Ascending aorta (tissue), 2 donors: ENCODE data around the gene ELL2. TPM values are rescaled to one million over a fixed set of nuclear protein-coding genes. Genes with fewer than 3 reads are reported as not detected.

ENCODE experiments used
- DNase-seq, 2 donors: peaks; one replicate each; pipeline ENCODE4 v3.0.0-alpha.2; 2019; ENCODE audit warnings: low spot score in 2 of 2
- H3K27ac ChIP-seq, 2 donors: fragments of 200-600 bp; sonication (generic); one replicate each; pipeline ENCODE4 v1.5.1; 2016 to 2017; ENCODE audit warnings: mild to moderate bottlenecking in 1 of 2
- H3K27me3 ChIP-seq: fragments of 200-600 bp; sonication (generic); one replicate; pipeline ENCODE4 v1.5.1; 2017
- H3K36me3 ChIP-seq, 2 donors: fragments of 200-600 bp; sonication (generic); one replicate each; pipeline ENCODE4 v1.5.1; 2016
- H3K4me1 ChIP-seq, 2 donors: fragments of 200-600 bp; sonication (generic); one replicate each; pipeline ENCODE4 v1.5.1; 2016 to 2017; ENCODE audit warnings: mild to moderate bottlenecking in 1 of 2
- H3K4me3 ChIP-seq, 2 donors: fragments of 200-600 bp; sonication (generic); one replicate each; pipeline ENCODE4 v1.5.1; 2016 to 2017; ENCODE audit warnings: mild to moderate bottlenecking in 1 of 2
- H3K9me3 ChIP-seq, 2 donors: fragments of 200-600 bp; sonication (generic); one replicate each; pipeline ENCODE4 v1.5.1; 2016
- intact Hi-C: fragments of 100-400 bp; cut with DNase I; formaldehyde crosslinking; loops from one replicate; pipeline ENCODE4 v1.15.1; 2023
- total RNA-seq: library from RNA; depleted of rRNA; stranded (reverse); fragments of >200 nt; gene quantifications from one replicate; pipeline ENCODE4 v1.1.0, GENCODE V29; 2016
- TF ChIP-seq, protein P1 (sequence below), 3 experiments: fragments of 200-600 bp in 2 of 3; fragments of 450-650 bp in 1 of 3; sonication (generic) in 2 of 3; IDR thresholded peaks; one replicate each; pipeline ENCODE4 v1.5.1; 2016 to 2019; ENCODE audit warnings: antibody characterized with exemption in 3 of 3, mild to moderate bottlenecking in 1 of 3, moderate library complexity in 1 of 3

ELL2 gene
- total RNA-seq, 1 donor from 2014 or later, result 26.0 TPM

DNA sequence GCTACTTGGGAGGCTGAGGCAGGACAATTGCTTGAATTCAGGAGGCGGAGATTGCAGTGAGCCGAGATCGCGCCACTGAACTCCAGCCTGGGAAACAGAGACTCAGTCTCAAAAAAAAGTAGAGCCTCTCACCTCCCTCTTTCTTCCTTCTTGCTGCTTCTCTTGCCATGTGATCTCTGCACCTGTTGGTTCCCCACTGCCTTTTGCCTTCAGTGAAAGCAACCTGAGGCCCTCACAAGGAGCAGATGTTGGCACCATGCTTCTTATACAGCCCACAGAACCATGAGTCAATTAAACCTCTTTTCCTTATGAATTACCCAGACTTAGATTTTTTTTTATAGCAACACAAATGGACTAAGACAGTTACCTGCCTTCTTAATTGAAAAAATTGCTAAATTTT lies 93.5 kb downstream of the ELL2 start:
- Histone ChIP-seq H3K36me3 (no peaks in the 10 kb centered on the region), H3K9me3 (no peaks in the 10 kb centered on the region), H3K27me3 (no peaks in the 10 kb centered on the region), H3K4me3 (no peak overlapping the region), H3K27ac (peak overlapping the region in 1 of 2 donors; percentile 84), H3K4me1 (peaks cover 5 to 20% of the 10 kb centered on the region in 2 donors)
- TF ChIP-seq, protein P1, sequence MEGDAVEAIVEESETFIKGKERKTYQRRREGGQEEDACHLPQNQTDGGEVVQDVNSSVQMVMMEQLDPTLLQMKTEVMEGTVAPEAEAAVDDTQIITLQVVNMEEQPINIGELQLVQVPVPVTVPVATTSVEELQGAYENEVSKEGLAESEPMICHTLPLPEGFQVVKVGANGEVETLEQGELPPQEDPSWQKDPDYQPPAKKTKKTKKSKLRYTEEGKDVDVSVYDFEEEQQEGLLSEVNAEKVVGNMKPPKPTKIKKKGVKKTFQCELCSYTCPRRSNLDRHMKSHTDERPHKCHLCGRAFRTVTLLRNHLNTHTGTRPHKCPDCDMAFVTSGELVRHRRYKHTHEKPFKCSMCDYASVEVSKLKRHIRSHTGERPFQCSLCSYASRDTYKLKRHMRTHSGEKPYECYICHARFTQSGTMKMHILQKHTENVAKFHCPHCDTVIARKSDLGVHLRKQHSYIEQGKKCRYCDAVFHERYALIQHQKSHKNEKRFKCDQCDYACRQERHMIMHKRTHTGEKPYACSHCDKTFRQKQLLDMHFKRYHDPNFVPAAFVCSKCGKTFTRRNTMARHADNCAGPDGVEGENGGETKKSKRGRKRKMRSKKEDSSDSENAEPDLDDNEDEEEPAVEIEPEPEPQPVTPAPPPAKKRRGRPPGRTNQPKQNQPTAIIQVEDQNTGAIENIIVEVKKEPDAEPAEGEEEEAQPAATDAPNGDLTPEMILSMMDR (IDR thresholded peaks at IDR 0.05), result no peak
- DNase-seq, result no peak
- intact Hi-C loops, result no loop called here

DNA sequence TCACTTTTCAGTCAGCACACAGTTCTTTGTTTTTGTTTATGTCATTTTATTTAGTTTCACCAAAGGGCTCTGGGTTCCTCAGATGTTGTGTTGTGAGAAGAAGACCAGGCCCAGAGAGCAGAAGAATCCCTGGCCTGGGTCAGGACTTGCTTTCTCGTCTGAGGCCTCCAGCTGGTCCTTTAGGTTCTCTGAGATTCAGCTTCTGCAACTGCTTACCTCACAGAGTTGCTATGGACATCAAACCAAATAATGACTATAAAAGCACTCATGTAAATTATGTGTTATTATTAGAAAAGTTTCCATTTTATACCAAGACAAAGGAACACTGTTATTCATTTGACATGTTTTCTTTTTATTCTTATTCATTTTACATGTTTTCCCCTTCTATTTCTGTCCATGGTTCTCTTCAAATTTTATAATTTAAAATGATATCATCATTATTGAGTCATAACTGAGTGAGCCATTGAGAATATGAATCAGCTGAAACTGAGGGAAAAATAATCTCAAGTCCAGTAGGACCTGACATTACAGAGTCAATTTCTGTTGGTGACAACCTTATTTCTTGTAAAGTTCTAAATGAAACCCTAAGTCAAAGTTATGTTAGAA lies 95.1 kb downstream of the ELL2 start:
- intact Hi-C loops, result no loop called here
- Histone ChIP-seq H3K4me1 (peaks cover 13 to 35% of the 10 kb centered on the region in 2 donors), H3K27ac (peak overlapping the region; percentile 61 to 84), H3K4me3 (no peak overlapping the region), H3K9me3 (no peaks in the 10 kb centered on the region), H3K27me3 (no peaks in the 10 kb centered on the region), H3K36me3 (no peaks in the 10 kb centered on the region)
- TF ChIP-seq, protein P1 (IDR thresholded peaks at IDR 0.05), result no peak
- no peak for DNase-seq

DNA sequence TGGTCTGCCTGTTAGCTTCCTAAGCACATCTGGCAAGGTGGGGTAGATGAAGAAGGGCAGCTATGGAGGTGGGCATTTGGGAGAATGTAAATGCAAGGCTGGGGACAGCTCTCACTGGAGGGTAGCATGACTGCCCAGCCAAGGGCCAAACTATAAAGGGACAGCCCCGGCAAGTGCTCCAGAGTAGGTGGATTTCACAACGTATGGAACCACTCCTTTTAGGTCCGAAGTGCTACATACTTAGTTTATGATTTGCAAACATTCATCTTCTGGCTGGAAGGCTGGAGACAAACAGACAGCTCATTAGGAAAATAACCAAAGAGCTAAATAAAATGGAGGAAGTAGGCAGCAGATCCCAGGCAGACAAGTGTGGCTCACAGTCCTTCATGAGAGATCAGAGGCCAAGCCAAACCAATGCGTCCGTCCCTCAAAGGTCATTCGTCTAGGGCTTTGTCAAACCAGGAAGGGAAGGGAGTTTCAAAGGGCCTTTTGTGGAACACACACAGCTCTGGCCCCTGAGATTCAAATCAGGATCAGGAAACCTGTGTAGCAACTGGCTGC lies 96.6 kb downstream of the ELL2 start:
- intact Hi-C loops, result no loop called here
- TF ChIP-seq, protein P1 (IDR thresholded peaks at IDR 0.05), result no peak
- H3K27me3 ChIP-seq, result no peaks in the 10 kb centered on the region
- no peaks in the 10 kb centered on the region for H3K9me3 ChIP-seq
- no peak overlapping the region for H3K4me3 ChIP-seq
- H3K4me1 ChIP-seq, result peaks cover 14 to 37% of the 10 kb centered on the region in 2 donors
- H3K36me3 ChIP-seq, result no peaks in the 10 kb centered on the region
- peak overlapping the region in 1 of 2 donors; percentile 39 for H3K27ac ChIP-seq
- no peak for DNase-seq

DNA sequence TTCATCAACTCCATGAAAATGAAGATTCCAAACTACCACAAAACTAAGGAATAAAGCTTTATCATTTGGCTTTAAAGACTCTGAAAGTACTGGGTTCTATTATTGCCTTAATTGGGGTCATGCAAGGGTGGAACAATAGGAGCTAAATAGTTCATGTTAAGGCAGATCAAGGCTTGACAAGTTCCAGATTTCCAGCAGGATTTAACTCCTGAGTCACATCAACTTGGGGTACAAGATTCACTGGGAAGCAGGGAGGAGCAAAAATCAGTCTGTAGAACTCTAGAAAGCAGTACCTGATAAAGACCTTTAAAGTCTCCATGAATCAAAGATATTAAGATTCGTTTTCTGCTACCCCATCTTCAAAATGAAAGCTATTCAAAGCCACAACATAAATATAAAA lies 97.2 kb downstream of the ELL2 start:
- TF ChIP-seq, protein P1 (IDR thresholded peaks at IDR 0.05), result no peak
- intact Hi-C loops, result no loop called here
- no peak for DNase-seq
- Histone ChIP-seq H3K9me3 (no peaks in the 10 kb centered on the region), H3K4me1 (peaks cover 18 to 39% of the 10 kb centered on the region in 2 donors), H3K36me3 (no peaks in the 10 kb centered on the region), H3K27ac (peak overlapping the region in 1 of 2 donors; percentile 39), H3K4me3 (no peak overlapping the region), H3K27me3 (no peaks in the 10 kb centered on the region)

DNA sequence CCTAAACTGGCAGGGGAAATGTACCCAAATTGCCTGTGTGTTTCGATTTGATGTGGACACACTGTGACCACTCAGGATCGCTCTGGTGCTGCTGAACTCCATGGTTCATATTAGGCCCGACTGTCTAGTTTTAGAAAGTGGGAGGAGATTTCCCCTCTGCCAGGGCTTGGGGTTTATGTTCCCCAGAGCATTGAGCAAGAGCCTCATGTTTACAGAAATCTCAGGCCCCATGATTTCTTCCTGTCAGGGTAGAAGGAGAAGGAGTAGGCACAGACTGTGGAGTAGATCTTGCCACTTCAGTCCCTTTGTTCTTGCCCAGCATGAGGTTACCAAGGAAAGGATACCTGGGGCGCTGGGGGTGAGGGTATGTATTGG lies 98.3 kb downstream of the ELL2 start:
- Histone ChIP-seq H3K4me1 (peaks cover 18 to 36% of the 10 kb centered on the region in 2 donors), H3K4me3 (no peak overlapping the region), H3K36me3 (no peaks in the 10 kb centered on the region), H3K9me3 (no peaks in the 10 kb centered on the region), H3K27ac (peak overlapping the region; percentile 73 to 96), H3K27me3 (no peaks in the 10 kb centered on the region)
- peak; percentile 59 to 86 for DNase-seq
- intact Hi-C loops, result no loop called here
- TF ChIP-seq, protein P1 (IDR thresholded peaks at IDR 0.05), result no peak
